AG09309 (cell line): ENCODE measurements around the gene KDM6B.

Experiments used
- DNase-seq: peaks from one replicate; pipeline ENCODE4 v3.0.0-alpha.2; 2010; ENCODE audit warnings: low read depth
- H3K4me3 ChIP-seq: 2 replicates; pipeline ENCODE4 v1.5.1; 2011; ENCODE audit warnings: mild to moderate bottlenecking, low read depth, low read length, moderate library complexity; ENCODE audit not compliant: control insufficient read depth
- TF ChIP-seq, protein P1 (sequence below): IDR thresholded peaks from 2 replicates; pipeline ENCODE4 v1.5.1; 2011; ENCODE audit warnings: mild to moderate bottlenecking, low read depth, low read length, inconsistent platforms; ENCODE audit not compliant: insufficient read depth, control insufficient read depth; ENCODE audit errors: missing control alignments

Gene KDM6B

DNA sequence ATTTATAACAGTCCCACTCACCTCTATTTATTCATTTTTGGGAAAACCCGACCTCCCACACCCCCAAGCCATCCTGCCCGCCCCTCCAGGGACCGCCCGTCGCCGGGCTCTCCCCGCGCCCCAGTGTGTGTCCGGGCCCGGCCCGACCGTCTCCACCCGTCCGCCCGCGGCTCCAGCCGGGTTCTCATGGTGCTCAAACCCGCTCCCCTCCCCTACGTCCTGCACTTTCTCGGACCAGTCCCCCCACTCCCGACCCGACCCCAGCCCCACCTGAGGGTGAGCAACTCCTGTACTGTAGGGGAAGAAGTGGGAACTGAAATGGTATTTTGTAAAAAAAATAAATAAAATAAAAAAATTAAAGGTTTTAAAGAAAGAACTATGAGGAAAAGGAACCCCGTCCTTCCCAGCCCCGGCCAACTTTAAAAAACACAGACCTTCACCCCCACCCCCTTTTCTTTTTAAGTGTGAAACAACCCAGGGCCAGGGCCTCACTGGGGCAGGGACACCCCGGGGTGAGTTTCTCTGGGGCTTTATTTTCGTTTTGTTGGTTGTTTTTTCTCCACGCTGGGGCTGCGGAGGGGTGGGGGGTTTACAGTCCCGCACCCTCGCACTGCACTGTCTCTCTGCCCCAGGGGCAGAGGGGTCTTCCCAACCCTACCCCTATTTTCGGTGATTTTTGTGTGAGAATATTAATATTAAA, 20.2 kb downstream of the KDM6B start:
- no peak overlapping the region for H3K4me3 ChIP-seq

DNA sequence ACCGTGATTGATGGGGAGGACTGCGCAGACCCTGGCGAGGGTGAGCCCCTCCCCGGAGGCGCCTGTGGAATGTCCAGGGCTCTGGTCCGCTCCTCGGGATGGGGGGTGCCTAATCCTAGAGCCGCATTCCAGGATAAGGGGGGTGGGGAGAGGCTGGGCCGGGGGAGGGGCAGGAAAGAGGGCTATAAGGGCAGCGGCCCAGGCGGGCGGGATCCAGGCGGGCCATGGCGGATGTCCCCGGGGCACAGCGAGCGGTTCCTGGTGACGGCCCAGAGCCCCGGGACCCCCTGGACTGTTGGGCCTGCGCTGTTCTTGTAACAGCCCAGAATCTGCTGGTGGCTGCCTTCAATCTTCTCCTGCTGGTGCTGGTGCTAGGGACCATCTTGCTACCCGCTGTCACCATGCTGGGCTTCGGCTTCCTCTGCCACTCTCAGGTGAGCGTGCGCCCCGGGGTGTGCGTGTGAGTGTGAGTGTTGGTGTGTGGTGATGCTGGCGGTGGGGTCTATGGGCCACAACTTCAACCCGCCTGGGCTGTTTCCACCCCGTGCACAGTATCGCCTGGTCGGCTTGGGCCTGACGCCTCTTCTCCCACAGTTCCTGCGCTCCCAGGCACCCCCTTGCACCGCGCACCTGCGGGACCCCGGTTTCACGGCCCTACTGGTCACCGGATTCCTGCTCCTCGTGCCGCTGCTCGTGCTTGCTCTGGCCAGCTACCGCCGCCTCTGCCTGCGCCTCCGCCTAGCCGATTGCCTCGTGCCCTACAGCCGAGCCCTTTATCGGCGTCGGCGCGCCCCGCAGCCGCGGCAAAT, 21.0 kb downstream of the KDM6B start, which contains the start of gene TMEM88:
TMEM88 (plus strand) TSS at position 216 of the 809 bp plus-strand sequence; CDS start at position 225, 9 bp downstream.
- no peak for DNase-seq
- H3K4me3 ChIP-seq: peak within 1 kb of the TSS; percentile 83
- TF ChIP-seq, protein P1, sequence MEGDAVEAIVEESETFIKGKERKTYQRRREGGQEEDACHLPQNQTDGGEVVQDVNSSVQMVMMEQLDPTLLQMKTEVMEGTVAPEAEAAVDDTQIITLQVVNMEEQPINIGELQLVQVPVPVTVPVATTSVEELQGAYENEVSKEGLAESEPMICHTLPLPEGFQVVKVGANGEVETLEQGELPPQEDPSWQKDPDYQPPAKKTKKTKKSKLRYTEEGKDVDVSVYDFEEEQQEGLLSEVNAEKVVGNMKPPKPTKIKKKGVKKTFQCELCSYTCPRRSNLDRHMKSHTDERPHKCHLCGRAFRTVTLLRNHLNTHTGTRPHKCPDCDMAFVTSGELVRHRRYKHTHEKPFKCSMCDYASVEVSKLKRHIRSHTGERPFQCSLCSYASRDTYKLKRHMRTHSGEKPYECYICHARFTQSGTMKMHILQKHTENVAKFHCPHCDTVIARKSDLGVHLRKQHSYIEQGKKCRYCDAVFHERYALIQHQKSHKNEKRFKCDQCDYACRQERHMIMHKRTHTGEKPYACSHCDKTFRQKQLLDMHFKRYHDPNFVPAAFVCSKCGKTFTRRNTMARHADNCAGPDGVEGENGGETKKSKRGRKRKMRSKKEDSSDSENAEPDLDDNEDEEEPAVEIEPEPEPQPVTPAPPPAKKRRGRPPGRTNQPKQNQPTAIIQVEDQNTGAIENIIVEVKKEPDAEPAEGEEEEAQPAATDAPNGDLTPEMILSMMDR: no peak

More for the DNA sequence above, 20.2 kb downstream of the KDM6B start:
- no peak for DNase-seq
- TF ChIP-seq, protein P1: no peak

DNA sequence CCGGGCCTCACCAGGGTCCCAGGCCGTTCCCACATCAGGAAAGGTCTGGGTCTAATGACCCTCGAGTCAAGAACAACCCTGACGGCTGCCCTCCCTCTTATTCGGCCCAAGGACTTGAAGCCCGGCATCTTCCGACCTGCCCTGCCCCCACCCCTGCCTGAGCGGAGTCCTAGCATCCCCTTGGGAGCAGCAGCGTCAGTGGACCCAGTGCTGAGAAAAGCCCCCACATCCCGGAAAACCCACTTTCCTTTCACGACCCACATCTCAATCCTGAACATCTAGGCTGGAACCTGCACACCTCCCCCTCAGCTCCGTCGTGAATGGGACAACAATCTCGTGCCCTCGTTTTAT, 21.6 kb downstream of the KDM6B start:
- TF ChIP-seq, protein P1: no peak
- DNase-seq: no peak
- H3K4me3 ChIP-seq: peak overlapping the region; percentile 83

DNA sequence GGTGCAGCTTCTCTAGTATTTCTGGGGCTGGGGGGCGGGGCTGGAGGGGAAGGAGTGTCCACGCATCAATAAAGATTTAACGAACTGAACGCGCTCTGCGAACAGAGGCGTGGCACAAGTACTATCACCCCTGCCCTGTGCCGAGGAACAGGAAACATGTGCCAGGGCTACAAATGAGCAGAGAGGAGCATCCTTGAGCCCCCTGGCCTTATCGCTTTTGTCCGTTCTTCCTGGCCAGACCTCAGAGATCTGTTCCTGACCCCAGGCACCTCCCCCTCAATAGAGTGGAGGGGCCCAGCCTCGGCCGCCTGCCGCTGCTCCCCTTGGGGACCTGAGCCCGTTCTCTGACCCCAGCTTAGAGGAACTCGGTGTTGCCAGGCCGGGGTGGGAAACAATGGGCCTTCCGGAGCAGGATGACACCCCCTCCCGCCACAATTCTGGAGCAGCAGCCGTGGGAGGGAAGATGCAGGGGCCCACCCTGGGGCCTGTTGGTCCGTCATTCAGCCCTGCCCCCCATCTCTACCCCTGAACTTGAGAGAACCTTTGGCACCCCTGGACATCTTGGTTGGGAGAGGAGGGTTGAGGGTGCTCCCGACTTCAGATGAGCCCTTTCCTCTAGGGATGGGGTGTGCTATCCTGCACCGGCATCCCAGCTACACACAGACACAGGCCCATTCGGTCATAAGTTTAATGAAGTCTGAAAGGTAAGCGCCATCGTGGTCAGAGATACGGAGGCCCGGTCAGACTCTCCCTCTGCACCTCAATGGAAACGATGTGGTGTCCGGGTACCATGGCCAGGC, 22.2 kb downstream of the KDM6B start:
- peak overlapping the region; percentile 83 for H3K4me3 ChIP-seq
- DNase-seq: no peak
- TF ChIP-seq, protein P1: no peak

DNA sequence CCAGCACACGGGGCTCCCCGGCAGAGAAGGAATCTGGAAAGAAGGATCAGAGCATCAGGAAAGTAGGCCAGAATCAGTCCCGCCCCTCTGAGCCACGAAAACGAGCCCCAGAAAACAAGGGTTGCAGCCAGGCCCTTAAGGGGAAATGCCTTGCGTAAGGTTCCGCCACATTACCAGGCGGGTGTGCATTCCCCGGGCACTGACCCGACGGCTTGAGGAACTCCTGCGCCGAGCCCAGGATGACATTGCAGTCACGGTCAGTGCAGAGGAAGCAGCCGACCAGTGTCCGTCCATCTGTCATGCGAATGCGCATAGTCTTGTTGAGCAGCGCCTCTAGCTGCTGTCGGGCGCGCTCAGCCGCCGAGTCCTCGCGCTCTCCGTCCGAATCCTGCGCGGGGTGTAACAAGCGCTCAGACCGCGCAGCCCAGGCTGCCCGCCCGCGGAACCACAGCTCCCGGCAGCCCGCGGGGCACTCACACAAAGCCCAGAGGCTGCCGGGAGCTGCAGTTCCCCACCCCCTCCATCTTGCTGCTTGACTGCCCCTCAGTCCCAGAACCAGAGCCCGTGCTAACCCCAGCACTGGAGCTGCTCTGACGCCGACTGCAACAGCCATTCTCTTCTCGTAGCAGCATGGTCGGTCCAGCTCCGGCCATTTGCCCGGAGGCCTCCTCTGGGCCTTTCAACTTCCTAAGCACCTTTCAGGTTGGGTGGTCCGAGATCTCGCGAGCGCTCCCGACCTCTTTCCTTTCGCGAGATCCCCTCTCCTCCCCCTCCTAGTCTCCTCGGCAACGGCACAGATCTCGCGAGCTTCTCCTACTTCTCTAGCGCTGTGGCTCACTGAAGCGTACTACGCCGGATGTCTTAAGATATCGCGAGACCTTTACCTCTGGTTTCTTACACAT, 23.0 kb downstream of the KDM6B start, which contains the start of gene NAA38:
NAA38 (minus strand) TSS at position 749 of the 902 bp plus-strand sequence; CDS start at position 653, 96 bp downstream.
- TF ChIP-seq, protein P1: peak; percentile 46
- H3K4me3 ChIP-seq: peak within 1 kb of the TSS; percentile 83
- peak; percentile 99 for DNase-seq
